ENCODE measurements around the gene TMEM69.

GRCh38 chr1:45730780-45731319 is 42.9 kb downstream of the TMEM69 start:
- TF ChIP-seq CTCF (conservative IDR thresholded peaks at IDR 0.05) (no peak), ZFX (IDR thresholded peaks at IDR 0.05) (no peak)

Measured in C4-2B (cell line).